PC-9 (cell line): Measurements from ENCODE around the gene PITRM1.

Experiments used
- EZH2 ChIP-seq: fragments of 200-600 bp; sonication (generic); IDR thresholded peaks from 2 replicates; pipeline ENCODE4 v1.8.0; 2017; ENCODE audit warnings: antibody characterized with exemption, low read depth
- TF ChIP-seq, protein P1 (sequence below): fragments of 200-600 bp; sonication (generic); conservative IDR thresholded peaks from 2 replicates; pipeline ENCODE4 v1.6.1; 2017; ENCODE audit warnings: mixed run types, antibody characterized with exemption, mild to moderate bottlenecking, moderate library complexity

DNA sequence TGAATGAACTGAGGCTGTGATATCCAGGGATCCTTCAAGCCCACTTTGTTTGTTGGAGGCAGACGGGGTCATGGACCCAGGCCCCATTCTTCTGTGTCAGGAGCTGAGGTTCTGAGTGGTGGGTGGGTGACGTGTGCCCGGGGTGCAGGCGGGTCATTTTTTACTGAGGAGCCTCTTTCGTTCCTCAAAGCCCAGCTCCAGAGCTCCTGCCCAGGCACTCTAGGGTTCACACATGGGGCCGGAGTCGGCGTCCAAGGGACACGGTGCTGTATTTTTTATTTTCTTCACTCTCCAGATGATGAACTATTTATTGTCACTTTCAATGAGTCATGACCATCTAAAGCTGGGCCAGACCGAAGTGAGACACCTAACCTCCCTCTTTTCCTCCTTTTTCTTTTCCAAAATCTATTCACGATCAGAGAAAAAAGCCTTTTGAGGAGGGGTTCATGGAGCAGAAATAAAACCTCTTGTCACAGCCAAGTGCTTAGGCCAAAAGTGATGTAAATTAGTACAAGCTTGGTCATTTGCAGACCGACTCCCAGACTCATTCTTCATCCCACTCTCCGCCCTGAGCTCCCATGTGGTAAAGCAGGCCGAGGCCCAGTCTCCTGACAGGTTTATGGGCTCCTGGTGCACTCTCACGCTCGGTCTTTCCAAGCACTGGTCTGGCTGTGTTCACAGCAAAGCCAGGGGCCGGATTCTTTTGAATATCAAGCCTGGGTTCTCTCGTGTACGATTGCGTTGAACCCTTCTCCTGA lies 41.4 kb upstream of the PITRM1 start:
- TF ChIP-seq, protein P1, sequence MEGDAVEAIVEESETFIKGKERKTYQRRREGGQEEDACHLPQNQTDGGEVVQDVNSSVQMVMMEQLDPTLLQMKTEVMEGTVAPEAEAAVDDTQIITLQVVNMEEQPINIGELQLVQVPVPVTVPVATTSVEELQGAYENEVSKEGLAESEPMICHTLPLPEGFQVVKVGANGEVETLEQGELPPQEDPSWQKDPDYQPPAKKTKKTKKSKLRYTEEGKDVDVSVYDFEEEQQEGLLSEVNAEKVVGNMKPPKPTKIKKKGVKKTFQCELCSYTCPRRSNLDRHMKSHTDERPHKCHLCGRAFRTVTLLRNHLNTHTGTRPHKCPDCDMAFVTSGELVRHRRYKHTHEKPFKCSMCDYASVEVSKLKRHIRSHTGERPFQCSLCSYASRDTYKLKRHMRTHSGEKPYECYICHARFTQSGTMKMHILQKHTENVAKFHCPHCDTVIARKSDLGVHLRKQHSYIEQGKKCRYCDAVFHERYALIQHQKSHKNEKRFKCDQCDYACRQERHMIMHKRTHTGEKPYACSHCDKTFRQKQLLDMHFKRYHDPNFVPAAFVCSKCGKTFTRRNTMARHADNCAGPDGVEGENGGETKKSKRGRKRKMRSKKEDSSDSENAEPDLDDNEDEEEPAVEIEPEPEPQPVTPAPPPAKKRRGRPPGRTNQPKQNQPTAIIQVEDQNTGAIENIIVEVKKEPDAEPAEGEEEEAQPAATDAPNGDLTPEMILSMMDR: no peak
- no peak for TF ChIP-seq EZH2
